HG03521 (cell line): Measurements from ENCODE around the gene PARD3B.
"Not testable (repeated sequence)": the region's sequence is repeated elsewhere in the genome, so short reads cannot be mapped to it uniquely, and the experiment has no call there.

Source experiments
- ATAC-seq: cut with Tn5 transposase; IDR thresholded peaks from one replicate; pipeline ENCODE4 v1.9.1; 2021; ENCODE audit warnings: mild to moderate bottlenecking, moderate library complexity; ENCODE audit not compliant: unreplicated experiment

PARD3B gene

GRCh38 chr2:205217004-205217403 lies 671.7 kb downstream of the PARD3B start:
- ATAC-seq: no peak

- no peak for ATAC-seq
Measured at GRCh38 chr2:205218056-205218455, 672.8 kb downstream of the PARD3B start.

GRCh38 chr2:205218816-205219215 lies 673.5 kb downstream of the PARD3B start:
- not testable (repeated sequence) for ATAC-seq

GRCh38 chr2:205220559-205220958 lies 675.3 kb downstream of the PARD3B start:
- no peak for ATAC-seq

GRCh38 chr2:205232086-205232485 lies 686.8 kb downstream of the PARD3B start:
- ATAC-seq: no peak

- no peak for ATAC-seq
Measured at GRCh38 chr2:205235434-205235833, 690.2 kb downstream of the PARD3B start.

- no peak for ATAC-seq
Measured at GRCh38 chr2:205237524-205237923, 692.2 kb downstream of the PARD3B start.

GRCh38 chr2:205245001-205245400 lies 699.7 kb downstream of the PARD3B start:
- ATAC-seq: no peak

- ATAC-seq: no peak
Measured at GRCh38 chr2:205245652-205246051, 700.4 kb downstream of the PARD3B start.

GRCh38 chr2:205259121-205259520 lies 713.8 kb downstream of the PARD3B start:
- no peak for ATAC-seq

GRCh38 chr2:205261516-205262020 lies 716.3 kb downstream of the PARD3B start:
- ATAC-seq: no peak

- no peak for ATAC-seq
Measured at GRCh38 chr2:205267323-205267722, 722.0 kb downstream of the PARD3B start.

- ATAC-seq: no peak
Measured at GRCh38 chr2:205270689-205271088, 725.4 kb downstream of the PARD3B start.

- ATAC-seq: no peak
Measured at GRCh38 chr2:205273148-205273547, 727.9 kb downstream of the PARD3B start.

- ATAC-seq: no peak
Measured at GRCh38 chr2:205273627-205274026, 728.4 kb downstream of the PARD3B start.

GRCh38 chr2:205274801-205275200 lies 729.5 kb downstream of the PARD3B start:
- no peak for ATAC-seq

- no peak for ATAC-seq
Measured at GRCh38 chr2:205276116-205276777, 731.0 kb downstream of the PARD3B start.

GRCh38 chr2:205280596-205281236 lies 735.4 kb downstream of the PARD3B start:
- ATAC-seq: no peak

- no peak for ATAC-seq
Measured at GRCh38 chr2:205283736-205284270, 738.5 kb downstream of the PARD3B start.

- no peak for ATAC-seq
Measured at GRCh38 chr2:205284334-205284733, 739.1 kb downstream of the PARD3B start.

- ATAC-seq: no peak
Measured at GRCh38 chr2:205287316-205287715, 742.0 kb downstream of the PARD3B start.

GRCh38 chr2:205288686-205289085 lies 743.4 kb downstream of the PARD3B start:
- ATAC-seq: no peak
